GM19452 (cell line): ENCODE results near the gene CDC42BPB.
"Not testable (repeated sequence)": the region's sequence is repeated elsewhere in the genome, so short reads cannot be mapped to it uniquely, and the experiment has no call there.

Source experiments
- ATAC-seq: cut with Tn5 transposase; IDR thresholded peaks from one replicate; pipeline ENCODE4 v1.9.1; 2021; ENCODE audit not compliant: unreplicated experiment

Gene CDC42BPB

GRCh38 chr14:103047453-103047852, 9.9 kb downstream of the CDC42BPB start:
- not testable (repeated sequence) for ATAC-seq

- no peak for ATAC-seq
Observed at GRCh38 chr14:103045371-103045869, 11.9 kb downstream of the CDC42BPB start.

GRCh38 chr14:103043257-103044015, 13.9 kb downstream of the CDC42BPB start:
- no peak for ATAC-seq

- ATAC-seq: no peak
Observed at GRCh38 chr14:103041464-103041863, 15.9 kb downstream of the CDC42BPB start.

- no peak for ATAC-seq
Observed at GRCh38 chr14:103033681-103034096, 23.7 kb downstream of the CDC42BPB start.

- ATAC-seq: no peak
Observed at GRCh38 chr14:103031956-103032355, 25.4 kb downstream of the CDC42BPB start.

GRCh38 chr14:103031566-103031911, 25.8 kb downstream of the CDC42BPB start:
- ATAC-seq: no peak

GRCh38 chr14:103030741-103031565, 26.4 kb downstream of the CDC42BPB start:
- ATAC-seq: no peak

GRCh38 chr14:103029936-103030335, 27.4 kb downstream of the CDC42BPB start:
- no peak for ATAC-seq

- ATAC-seq: no peak
Observed at GRCh38 chr14:103028772-103029171, 28.6 kb downstream of the CDC42BPB start.

- no peak for ATAC-seq
Observed at GRCh38 chr14:103028161-103028767, 29.1 kb downstream of the CDC42BPB start.

GRCh38 chr14:103027451-103027850, 29.9 kb downstream of the CDC42BPB start:
- no peak for ATAC-seq

GRCh38 chr14:103026988-103027387, 30.4 kb downstream of the CDC42BPB start:
- ATAC-seq: no peak

GRCh38 chr14:103026196-103026595, 31.2 kb downstream of the CDC42BPB start:
- ATAC-seq: not testable (repeated sequence)

- no peak for ATAC-seq
Observed at GRCh38 chr14:103023881-103024473, 33.4 kb downstream of the CDC42BPB start.

GRCh38 chr14:103022685-103023044, 34.7 kb downstream of the CDC42BPB start:
- no peak for ATAC-seq

- no peak for ATAC-seq
Observed at GRCh38 chr14:103022002-103022684, 35.2 kb downstream of the CDC42BPB start.

GRCh38 chr14:103021684-103022001, 35.7 kb downstream of the CDC42BPB start:
- no peak for ATAC-seq

GRCh38 chr14:103020271-103021170, 36.8 kb downstream of the CDC42BPB start:
- no peak for ATAC-seq

GRCh38 chr14:103019826-103020225, 37.5 kb downstream of the CDC42BPB start:
- ATAC-seq: no peak
